Skin of body (tissue), 2 donors: Measurements from ENCODE around the gene PCOLCE2. TPM values are rescaled to one million over a fixed set of nuclear protein-coding genes. Genes with fewer than 3 reads are reported as not detected.
"Not testable (repeated sequence)": the region's sequence is repeated elsewhere in the genome, so short reads cannot be mapped to it uniquely, and the experiment has no call there.

Experiments used
- DNase-seq: peaks from one replicate; lab custom pipeline; 2025; lab: John Stamatoyannopoulos, UW
- total RNA-seq: library from RNA; depleted of rRNA; stranded (reverse); fragments of >200 nt; gene quantifications from one replicate; pipeline ENCODE4 v1.2.3, GENCODE V29; 2014

PCOLCE2 gene
- total RNA-seq, 1 donor from 2014 or later, result 2.4 TPM

- no peak for DNase-seq
Measured at GRCh38 chr3:142898346-142899213, 9.7 kb upstream of the PCOLCE2 start.

- DNase-seq, result no peak
Measured at GRCh38 chr3:142897807-142898206, 8.9 kb upstream of the PCOLCE2 start.

GRCh38 chr3:142896996-142897395, 8.1 kb upstream of the PCOLCE2 start:
- no peak for DNase-seq

- DNase-seq, result no peak
Measured at GRCh38 chr3:142896201-142896755, 7.4 kb upstream of the PCOLCE2 start.

DNA sequence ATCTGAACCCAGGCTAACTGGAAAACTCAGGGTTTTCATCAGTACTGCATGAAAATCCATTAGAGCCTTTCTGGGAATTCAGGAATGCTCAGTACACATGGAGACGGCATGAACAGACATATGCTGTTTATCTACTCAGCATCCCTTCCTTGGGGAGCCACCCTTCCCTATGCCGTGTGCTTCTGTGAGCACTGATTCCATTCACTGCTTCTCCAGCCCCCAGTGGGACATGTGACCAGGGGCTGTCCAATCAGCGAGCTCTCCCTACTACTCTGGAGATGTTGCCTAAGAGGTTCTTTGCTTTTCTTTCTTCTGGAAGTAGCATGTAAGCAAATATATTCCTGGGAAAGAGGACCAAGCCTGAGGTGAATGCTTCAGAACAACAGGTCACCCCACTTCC, 5.6 kb upstream of the PCOLCE2 start:
- no peak for DNase-seq

- DNase-seq, result no peak
Measured at GRCh38 chr3:142892714-142893113, 3.8 kb upstream of the PCOLCE2 start.

- no peak for DNase-seq
Measured at GRCh38 chr3:142890592-142890991, 1.7 kb upstream of the PCOLCE2 start.

- no peak for DNase-seq
Measured at GRCh38 chr3:142889212-142890014, 530 bp upstream of the PCOLCE2 start.

DNA sequence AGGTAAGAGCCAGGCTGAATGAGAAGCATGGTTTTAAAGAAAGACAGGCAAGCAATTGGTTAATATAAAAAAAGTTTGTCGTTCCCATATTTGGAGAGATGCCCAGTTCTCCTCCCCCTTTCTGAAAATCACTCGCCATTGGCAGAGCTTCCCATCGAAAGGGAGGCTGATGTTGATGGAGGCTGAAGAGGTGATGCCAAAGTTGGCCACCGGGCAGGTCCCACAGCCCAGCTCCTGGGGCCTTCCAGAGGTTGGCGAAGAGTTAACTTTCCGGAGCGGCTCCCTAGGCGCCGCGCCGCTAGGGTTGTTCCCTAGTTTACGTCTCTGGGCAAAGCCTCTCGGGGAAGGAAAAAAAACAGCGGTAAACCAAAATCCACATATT, 793 bp downstream of the PCOLCE2 start:
- no peak for DNase-seq

DNA sequence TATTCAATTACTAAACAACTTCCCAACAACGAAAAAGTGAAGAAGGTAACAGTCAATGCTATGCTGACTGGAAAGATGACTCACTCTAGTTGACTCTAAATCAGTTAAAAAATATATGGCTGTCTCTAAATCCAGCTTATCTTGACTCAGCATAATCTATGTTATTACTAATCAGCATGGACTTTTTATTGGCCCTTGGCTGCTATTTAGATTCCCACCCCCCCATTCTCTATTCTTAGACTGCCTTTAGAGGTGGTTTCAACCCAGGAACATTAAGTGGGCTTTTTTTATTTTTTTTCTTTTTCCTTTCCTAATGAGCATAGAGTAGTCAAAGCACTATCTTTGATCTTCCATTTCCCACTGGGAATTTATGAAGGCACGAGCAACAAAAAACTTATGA, 1.9 kb downstream of the PCOLCE2 start:
- DNase-seq, result no peak

- DNase-seq, result no peak
Measured at GRCh38 chr3:142886021-142886420, 2.9 kb downstream of the PCOLCE2 start.

GRCh38 chr3:142884531-142884930, 4.4 kb downstream of the PCOLCE2 start:
- no peak for DNase-seq

DNA sequence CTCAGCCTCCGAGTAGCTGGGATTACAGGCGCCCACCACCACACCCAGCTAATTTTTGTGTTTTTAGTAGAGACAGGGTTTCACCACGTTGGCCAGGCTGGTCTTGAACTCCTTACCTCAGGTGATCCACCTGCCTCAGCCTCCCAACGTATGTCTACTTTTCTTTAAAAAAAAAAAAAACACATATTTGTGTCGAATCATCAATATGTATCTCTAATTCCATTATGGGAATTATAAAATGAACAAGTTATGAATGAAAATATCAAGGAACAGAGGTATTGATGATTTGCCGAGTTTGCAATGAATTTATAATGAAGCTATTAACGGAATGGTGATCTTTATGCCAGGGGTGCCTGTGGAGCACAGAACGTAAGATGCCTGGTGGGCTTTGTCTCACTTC, 5.3 kb downstream of the PCOLCE2 start:
- DNase-seq, result not testable (repeated sequence)

GRCh38 chr3:142881445-142882224, 7.2 kb downstream of the PCOLCE2 start:
- no peak for DNase-seq

- no peak for DNase-seq
Measured at GRCh38 chr3:142878649-142879300, 10.1 kb downstream of the PCOLCE2 start.

- DNase-seq, result no peak
Measured at GRCh38 chr3:142876417-142876816, 12.5 kb downstream of the PCOLCE2 start.

DNA sequence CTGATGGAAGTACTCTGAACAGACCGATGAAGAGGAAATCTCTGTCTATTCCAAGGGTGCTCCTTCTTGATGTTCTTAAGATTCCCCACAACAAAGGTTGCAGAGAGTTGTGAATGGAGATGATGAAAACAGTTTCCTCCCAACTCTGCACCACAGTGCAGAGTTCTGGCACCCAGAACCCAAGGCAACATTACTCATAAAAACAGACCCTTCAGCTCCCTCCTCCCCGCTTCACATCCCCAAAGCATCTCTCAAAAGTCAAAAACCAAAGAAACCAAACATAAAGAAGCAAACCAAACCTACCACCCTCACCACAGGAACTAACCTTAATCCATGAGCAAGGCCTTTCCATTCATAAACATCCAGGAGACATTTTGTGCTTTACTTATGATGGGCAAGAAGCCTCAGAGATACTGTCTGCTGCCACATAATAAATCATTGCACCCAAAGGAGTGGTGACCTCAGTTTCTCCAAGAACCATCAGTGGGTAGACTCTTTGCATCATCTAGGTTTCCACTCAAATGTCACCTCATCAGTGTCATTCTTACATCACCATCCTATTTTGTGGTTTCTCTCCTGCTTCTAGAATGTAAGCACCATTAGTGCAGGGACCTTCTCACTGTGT, 13.2 kb downstream of the PCOLCE2 start:
- no peak for DNase-seq

DNA sequence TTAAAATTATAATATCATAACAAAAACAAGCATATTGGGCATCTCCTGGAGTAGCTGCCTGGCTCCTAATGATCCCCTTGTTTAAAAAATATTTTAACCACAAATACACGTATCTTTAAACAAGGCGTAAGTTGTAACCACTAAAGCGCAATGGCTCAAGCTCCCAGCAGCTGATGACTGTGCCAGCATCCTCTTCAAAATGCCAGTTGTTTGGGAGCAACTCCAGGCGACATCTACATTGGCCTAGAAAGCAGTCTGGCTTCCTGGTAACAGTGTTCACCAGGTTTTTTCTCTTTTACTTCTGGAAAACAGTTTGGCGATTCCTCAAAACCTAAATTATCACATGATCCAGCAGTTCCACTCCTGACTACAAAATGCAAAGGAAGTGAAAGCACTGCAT, 13.8 kb downstream of the PCOLCE2 start:
- no peak for DNase-seq

DNA sequence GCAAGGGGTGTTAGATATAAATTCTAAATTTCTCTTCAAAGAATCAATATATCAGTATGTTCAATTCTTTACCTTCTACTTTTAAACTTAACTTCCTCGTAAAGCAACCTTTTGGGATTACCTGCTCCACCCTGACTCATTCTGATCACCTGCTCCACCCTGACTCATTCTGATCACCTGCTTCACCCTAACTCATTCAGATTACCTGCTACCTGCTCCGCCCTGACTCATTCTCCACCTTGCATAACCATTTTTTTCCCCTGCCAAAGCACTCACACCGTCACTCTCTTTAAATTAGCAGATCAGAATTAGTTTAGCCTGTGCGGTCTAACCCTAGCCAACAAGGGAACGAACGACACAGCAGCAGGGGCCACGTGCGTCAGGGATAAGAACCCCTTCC, 20.5 kb downstream of the PCOLCE2 start:
- not testable (repeated sequence) for DNase-seq

- no peak for DNase-seq
Measured at GRCh38 chr3:142866841-142867631, 21.8 kb downstream of the PCOLCE2 start.
